Subcutaneous adipose tissue (tissue), 4 donors: Measurements from ENCODE around the gene IL18RAP. TPM values are rescaled to one million over a fixed set of nuclear protein-coding genes. Genes with fewer than 3 reads are reported as not detected.

ENCODE experiments used
- CTCF ChIP-seq: fragments of 450-650 bp; IDR thresholded peaks from one replicate; pipeline ENCODE4 v1.5.1; 2016; ENCODE audit warnings: low read depth, mild to moderate bottlenecking, control low read depth, antibody characterized with exemption, moderate library complexity
- total RNA-seq, 4 donors: library from RNA; depleted of rRNA; stranded (reverse); fragments of >200 nt; gene quantifications; one replicate each; pipeline ENCODE4 v1.1.0, GENCODE V29; 2016

IL18RAP gene
- total RNA-seq, 4 donors from 2014 or later: 2.0 to 7.2 (median 3.6) TPM

- no peak for TF ChIP-seq CTCF
Observed at GRCh38 chr2:102401865-102402264, 21.1 kb upstream of the IL18RAP start.

GRCh38 chr2:102410952-102411351 lies 12.0 kb upstream of the IL18RAP start:
- TF ChIP-seq CTCF: no peak

- TF ChIP-seq CTCF: no peak
Observed at GRCh38 chr2:102412199-102412598, 10.8 kb upstream of the IL18RAP start.

- no peak for TF ChIP-seq CTCF
Observed at GRCh38 chr2:102417946-102418345, 5.0 kb upstream of the IL18RAP start.

GRCh38 chr2:102418421-102418961 lies 4.5 kb upstream of the IL18RAP start:
- no peak for TF ChIP-seq CTCF

- TF ChIP-seq CTCF: no peak
Observed at GRCh38 chr2:102420290-102420689, 2.7 kb upstream of the IL18RAP start.

- no peak for TF ChIP-seq CTCF
Observed at GRCh38 chr2:102421890-102422759, 835 bp upstream of the IL18RAP start.
